Measurements from ENCODE around the gene ZDHHC17.

ZDHHC17 gene

DNA sequence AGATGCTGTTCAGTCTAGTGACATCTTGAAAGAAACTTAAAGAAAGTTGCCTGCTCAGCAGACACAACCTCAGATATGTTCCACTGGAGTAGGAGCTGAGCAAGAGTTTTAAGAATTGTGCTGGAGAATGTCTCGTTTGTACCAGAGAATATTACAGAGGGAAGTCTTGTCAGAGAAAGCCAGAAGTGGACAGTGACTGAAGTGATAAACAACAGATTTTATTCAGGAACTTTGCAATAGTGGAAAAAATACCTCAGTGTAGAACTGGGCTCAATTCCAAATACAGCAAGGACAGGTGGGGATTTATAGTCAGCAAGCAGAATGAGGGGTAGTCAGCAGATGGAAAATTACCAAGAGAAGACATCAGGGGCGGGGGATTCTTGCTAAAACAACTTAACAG is 18.6 kb downstream of the ZDHHC17 start:
- peaks cover 6% of the 10 kb centered on the region; the same call in 1 of the 2 replicates for H3K9me3 ChIP-seq (ENCODE audit: low read depth, low read length)
- DNase-seq (ENCODE audit: low read depth, low spot score), result no peak
- H3K36me3 ChIP-seq (ENCODE audit: insufficient read depth, low read length), result peaks cover 17% of the 10 kb centered on the region
- no peak for TF ChIP-seq FOXP2 (optimal IDR thresholded peaks at IDR 0.05; ENCODE audit: control extremely low read depth, extremely low read length, insufficient read depth)
- TF ChIP-seq POLR2AphosphoS5 (IDR thresholded peaks at IDR 0.05; ENCODE audit: borderline replicate concordance, low read depth, low read length), result no peak
- no peak overlapping the region for H3K9ac ChIP-seq (ENCODE audit: insufficient read length)
- H3K27ac ChIP-seq, result no peak overlapping the region
- no peak overlapping the region for H3K4me3 ChIP-seq

- no peak overlapping the region for H3K4me3 ChIP-seq
- no peak overlapping the region for H3K9ac ChIP-seq (ENCODE audit: insufficient read length)
- peaks cover 13% of the 10 kb centered on the region for H3K36me3 ChIP-seq (ENCODE audit: insufficient read depth, low read length)
- H3K9me3 ChIP-seq (ENCODE audit: low read depth, low read length), result peaks cover 6% of the 10 kb centered on the region; the same call in 1 of the 2 replicates
- DNase-seq (ENCODE audit: low read depth, low spot score), result no peak
- no peak for TF ChIP-seq FOXP2 (optimal IDR thresholded peaks at IDR 0.05; ENCODE audit: control extremely low read depth, extremely low read length, insufficient read depth)
- TF ChIP-seq POLR2AphosphoS5 (IDR thresholded peaks at IDR 0.05; ENCODE audit: borderline replicate concordance, low read depth, low read length), result no peak
- H3K27ac ChIP-seq, result no peak overlapping the region
These were observed 20.7 kb downstream of the ZDHHC17 start for GRCh38 chr12:76784600-76785051.

GRCh38 chr12:76785407-76785806 is 21.5 kb downstream of the ZDHHC17 start:
- Histone ChIP-seq H3K9me3 (ENCODE audit: low read depth, low read length) (peaks cover 5% of the 10 kb centered on the region; the same call in 1 of the 2 replicates), H3K4me3 (no peak overlapping the region), H3K9ac (ENCODE audit: insufficient read length) (no peak overlapping the region), H3K27ac (no peak overlapping the region), H3K36me3 (ENCODE audit: insufficient read depth, low read length) (peaks cover 6% of the 10 kb centered on the region)
- TF ChIP-seq EZH2 (IDR thresholded peaks at IDR 0.05) (no peak), FOXP2 (optimal IDR thresholded peaks at IDR 0.05; ENCODE audit: control extremely low read depth, extremely low read length, insufficient read depth) (no peak), POLR2AphosphoS5 (IDR thresholded peaks at IDR 0.05; ENCODE audit: borderline replicate concordance, low read depth, low read length) (no peak)
- DNase-seq (ENCODE audit: low read depth, low spot score), result no peak

- DNase-seq (ENCODE audit: low read depth, low spot score), result no peak
- Histone ChIP-seq H3K9me3 (ENCODE audit: low read depth, low read length) (0 out of 2 replicates have a peak, but pooled peaks cover 4% of the 10 kb centered on the region), H3K9ac (ENCODE audit: insufficient read length) (no peak overlapping the region), H3K4me3 (no peak overlapping the region), H3K27ac (no peak overlapping the region), H3K36me3 (ENCODE audit: insufficient read depth, low read length) (no peaks in the 10 kb centered on the region)
- TF ChIP-seq FOXP2 (optimal IDR thresholded peaks at IDR 0.05; ENCODE audit: control extremely low read depth, extremely low read length, insufficient read depth), result no peak
- TF ChIP-seq POLR2AphosphoS5 (IDR thresholded peaks at IDR 0.05; ENCODE audit: borderline replicate concordance, low read depth, low read length), result no peak
- no peak for TF ChIP-seq EZH2 (IDR thresholded peaks at IDR 0.05)
These were observed 23.1 kb downstream of the ZDHHC17 start for GRCh38 chr12:76786986-76787385.

GRCh38 chr12:76787689-76788088 is 23.8 kb downstream of the ZDHHC17 start:
- Histone ChIP-seq H3K4me3 (no peak overlapping the region), H3K27ac (no peak overlapping the region), H3K36me3 (ENCODE audit: insufficient read depth, low read length) (no peaks in the 10 kb centered on the region), H3K9ac (ENCODE audit: insufficient read length) (no peak overlapping the region), H3K9me3 (ENCODE audit: low read depth, low read length) (0 out of 2 replicates have a peak, but pooled peaks cover 4% of the 10 kb centered on the region)
- TF ChIP-seq FOXP2 (optimal IDR thresholded peaks at IDR 0.05; ENCODE audit: control extremely low read depth, extremely low read length, insufficient read depth) (no peak), EZH2 (IDR thresholded peaks at IDR 0.05) (no peak), POLR2AphosphoS5 (IDR thresholded peaks at IDR 0.05; ENCODE audit: borderline replicate concordance, low read depth, low read length) (no peak)
- DNase-seq (ENCODE audit: low read depth, low spot score), result no peak

DNA sequence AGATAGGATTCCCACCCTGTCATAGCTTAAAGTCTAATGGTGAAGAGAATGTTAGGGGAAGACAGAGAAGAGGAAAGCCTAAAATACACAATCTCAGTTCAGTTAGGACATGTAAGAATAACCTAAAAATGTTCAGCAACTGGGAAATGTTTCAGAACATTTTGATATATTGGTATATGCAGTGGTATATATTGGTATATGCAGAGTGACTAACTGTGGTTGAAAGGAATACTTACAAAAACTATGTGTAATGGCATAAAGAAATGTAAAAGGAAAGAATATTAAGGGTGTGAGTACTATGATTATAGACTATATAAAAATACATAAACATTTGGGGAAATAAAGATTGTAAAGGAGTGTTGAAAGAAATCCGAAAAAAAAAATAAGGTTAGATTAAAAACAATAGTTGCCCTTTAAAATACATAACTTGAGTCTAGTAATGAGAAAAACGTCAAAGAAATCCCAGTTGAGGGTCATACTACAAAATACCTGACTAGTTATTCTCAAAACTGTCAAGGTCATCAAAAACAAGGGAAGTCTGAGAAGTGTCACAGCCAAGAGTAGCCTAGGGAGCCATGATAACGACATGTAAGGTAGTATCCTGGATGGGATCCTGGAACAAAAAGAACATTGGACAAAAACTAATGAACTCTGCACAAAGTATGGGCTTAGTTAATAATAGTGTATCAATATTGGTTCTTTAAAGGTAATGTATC is 25.6 kb downstream of the ZDHHC17 start:
- TF ChIP-seq FOXP2 (optimal IDR thresholded peaks at IDR 0.05; ENCODE audit: control extremely low read depth, extremely low read length, insufficient read depth) (no peak), POLR2AphosphoS5 (IDR thresholded peaks at IDR 0.05; ENCODE audit: borderline replicate concordance, low read depth, low read length) (no peak), EZH2 (IDR thresholded peaks at IDR 0.05) (no peak)
- Histone ChIP-seq H3K36me3 (ENCODE audit: insufficient read depth, low read length) (no peaks in the 10 kb centered on the region), H3K9ac (ENCODE audit: insufficient read length) (peak overlapping the region; percentile 37), H3K27ac (no peak overlapping the region), H3K4me3 (no peak overlapping the region), H3K9me3 (ENCODE audit: low read depth, low read length) (0 out of 2 replicates have a peak, but pooled peaks cover 4% of the 10 kb centered on the region)
- DNase-seq (ENCODE audit: low read depth, low spot score), result no peak

DNA sequence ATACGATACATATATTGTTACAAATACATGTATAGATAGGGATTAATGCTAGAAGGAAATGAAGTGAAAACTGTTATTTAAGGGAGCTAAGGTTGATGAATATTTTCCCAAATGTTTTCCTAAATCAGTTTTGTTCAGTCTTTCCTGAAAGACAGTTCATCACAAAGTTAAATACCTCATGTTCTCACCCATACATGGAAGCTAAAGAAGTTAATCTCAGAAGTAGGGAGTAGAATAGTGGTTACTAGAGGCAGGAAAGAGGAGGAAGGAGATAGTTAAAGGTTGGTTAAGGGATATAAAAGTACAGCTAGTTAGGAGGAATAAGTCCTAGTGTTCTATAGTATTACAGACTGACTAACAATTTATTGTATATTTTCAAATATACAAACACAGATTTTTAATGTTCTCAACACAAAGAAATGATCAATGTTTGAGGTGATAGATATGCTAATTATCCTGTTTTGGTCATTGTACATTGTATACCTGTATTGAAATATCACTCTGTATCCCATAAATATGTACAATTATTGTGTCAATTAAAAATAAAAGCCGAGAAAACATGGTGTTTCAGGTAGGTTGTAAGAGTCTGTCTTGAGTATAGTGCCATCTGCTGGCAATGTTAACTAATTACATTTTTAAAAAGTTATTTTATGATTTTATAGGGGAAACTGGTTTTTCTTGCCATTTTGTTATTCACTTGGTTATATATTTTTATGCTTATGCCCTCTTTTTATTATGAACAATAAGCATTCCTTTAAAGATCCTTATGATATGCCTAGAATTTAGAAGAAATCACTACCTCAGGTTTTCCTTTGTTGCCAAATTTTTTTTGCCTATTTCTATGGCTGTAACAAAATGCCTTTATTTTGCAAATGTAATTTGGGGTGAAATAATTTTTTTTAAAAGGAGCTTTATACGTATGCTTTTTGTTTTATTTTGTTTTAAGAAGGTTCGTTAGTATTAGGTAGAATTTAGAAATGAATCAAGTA is 26.9 kb downstream of the ZDHHC17 start:
- Histone ChIP-seq H3K9ac (ENCODE audit: insufficient read length) (no peak overlapping the region), H3K4me3 (no peak overlapping the region), H3K36me3 (ENCODE audit: insufficient read depth, low read length) (no peaks in the 10 kb centered on the region), H3K27ac (0 out of 2 replicates have a peak overlapping the region, but pooled peaks have one; percentile 33), H3K9me3 (ENCODE audit: low read depth, low read length) (0 out of 2 replicates have a peak, but pooled peaks cover 4% of the 10 kb centered on the region)
- TF ChIP-seq POLR2AphosphoS5 (IDR thresholded peaks at IDR 0.05; ENCODE audit: borderline replicate concordance, low read depth, low read length), result no peak
- TF ChIP-seq EZH2 (IDR thresholded peaks at IDR 0.05), result no peak
- TF ChIP-seq FOXP2 (optimal IDR thresholded peaks at IDR 0.05; ENCODE audit: control extremely low read depth, extremely low read length, insufficient read depth), result no peak
- DNase-seq (ENCODE audit: low read depth, low spot score), result peak; percentile 3

GRCh38 chr12:76792828-76793227 is 28.9 kb downstream of the ZDHHC17 start:
- no peak overlapping the region for H3K4me3 ChIP-seq
- no peak overlapping the region for H3K27ac ChIP-seq
- no peaks in the 10 kb centered on the region for H3K9me3 ChIP-seq (ENCODE audit: low read depth, low read length)
- H3K9ac ChIP-seq (ENCODE audit: insufficient read length), result no peak overlapping the region
- DNase-seq (ENCODE audit: low read depth, low spot score), result no peak
- peaks cover 4% of the 10 kb centered on the region; the same call in 1 of the 2 replicates for H3K36me3 ChIP-seq (ENCODE audit: insufficient read depth, low read length)
- TF ChIP-seq FOXP2 (optimal IDR thresholded peaks at IDR 0.05; ENCODE audit: control extremely low read depth, extremely low read length, insufficient read depth), result no peak
- TF ChIP-seq POLR2AphosphoS5 (IDR thresholded peaks at IDR 0.05; ENCODE audit: borderline replicate concordance, low read depth, low read length), result no peak
- no peak for TF ChIP-seq EZH2 (IDR thresholded peaks at IDR 0.05)
